HG03342 (cell line): Measurements from ENCODE around the gene C13orf46.

ENCODE experiments used
- ATAC-seq: cut with Tn5 transposase; IDR thresholded peaks from one replicate; pipeline ENCODE4 v1.9.1; 2021; ENCODE audit warnings: mild to moderate bottlenecking, moderate library complexity; ENCODE audit not compliant: unreplicated experiment

C13orf46 gene

DNA sequence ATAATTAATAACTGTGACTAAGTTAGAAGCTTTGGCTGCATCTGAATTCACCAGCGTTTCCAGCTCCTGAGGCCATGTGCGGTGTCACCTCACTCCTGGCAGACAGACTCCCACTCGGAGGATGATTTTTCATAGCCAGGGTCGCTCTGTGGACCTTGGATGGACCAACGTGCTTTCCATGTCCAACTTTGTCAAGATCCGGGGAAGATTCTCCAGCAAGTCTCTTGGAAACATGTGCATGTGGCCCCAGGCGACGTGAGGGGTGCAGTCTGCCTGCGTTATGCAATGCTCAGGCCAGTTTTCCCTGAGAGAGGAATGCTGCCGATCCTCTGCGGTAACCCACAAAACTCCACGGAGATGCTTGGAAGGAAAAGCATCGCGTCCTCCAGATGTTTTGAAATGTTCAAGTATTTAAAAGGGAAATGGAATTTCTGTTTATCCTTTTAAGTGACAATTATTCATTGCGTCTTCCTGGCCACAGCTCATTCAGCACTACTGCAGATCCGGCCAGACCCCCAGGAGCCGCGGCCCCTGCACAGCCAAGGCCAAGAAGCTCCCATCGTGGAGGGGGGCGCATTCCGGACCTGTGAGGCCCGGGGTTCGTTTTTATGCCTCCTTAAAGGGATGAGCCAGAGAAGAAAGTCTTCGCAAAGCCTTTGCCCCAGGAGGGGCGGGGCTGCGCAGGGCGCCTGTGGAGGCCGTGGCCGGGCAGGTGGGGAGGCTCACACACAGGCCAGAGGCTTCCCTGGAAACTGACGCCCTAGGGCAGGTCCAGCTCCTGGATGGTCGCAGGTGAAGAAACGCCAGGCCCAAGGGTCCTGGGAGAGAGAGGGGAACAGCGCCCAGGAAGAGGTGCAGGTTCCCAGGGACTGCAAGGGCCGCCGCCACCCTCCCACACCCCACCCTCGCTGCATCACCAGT, 46.0 kb downstream of the C13orf46 start:
- no peak for ATAC-seq

DNA sequence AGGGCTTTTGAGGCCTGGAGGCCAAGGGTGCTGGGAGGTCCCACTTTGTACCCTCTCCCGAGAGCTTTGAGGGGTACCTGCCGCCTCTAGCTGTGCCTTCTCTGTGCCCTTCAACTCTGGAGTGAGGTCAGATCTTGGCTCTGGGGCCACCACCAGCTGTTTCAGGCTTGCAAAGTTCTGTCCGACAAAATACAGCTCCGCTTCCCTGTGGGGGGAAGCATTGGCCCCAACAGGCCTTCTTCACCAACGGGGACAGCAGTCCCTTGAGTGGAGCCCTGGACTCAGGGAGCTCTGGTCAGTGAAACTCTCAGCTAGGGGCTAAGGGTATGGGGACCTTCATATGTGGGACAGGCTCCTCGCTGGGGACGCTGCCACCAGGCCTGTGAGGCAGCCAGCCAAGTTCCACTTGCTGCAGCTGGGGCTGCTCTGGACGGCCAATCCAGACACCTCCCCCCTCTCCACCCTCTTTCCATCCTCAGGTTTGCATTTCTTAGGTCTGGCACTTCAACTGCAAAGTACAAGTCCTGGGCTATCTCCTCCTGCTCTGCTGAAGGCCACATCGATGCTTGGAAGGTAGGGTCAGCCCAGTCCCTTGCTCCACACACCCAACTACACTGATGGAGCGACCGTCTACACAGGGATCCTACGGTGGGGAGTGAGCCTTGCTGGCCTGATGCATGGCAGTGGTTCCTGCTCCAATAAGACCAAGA, 46.8 kb downstream of the C13orf46 start:
- no peak for ATAC-seq

DNA sequence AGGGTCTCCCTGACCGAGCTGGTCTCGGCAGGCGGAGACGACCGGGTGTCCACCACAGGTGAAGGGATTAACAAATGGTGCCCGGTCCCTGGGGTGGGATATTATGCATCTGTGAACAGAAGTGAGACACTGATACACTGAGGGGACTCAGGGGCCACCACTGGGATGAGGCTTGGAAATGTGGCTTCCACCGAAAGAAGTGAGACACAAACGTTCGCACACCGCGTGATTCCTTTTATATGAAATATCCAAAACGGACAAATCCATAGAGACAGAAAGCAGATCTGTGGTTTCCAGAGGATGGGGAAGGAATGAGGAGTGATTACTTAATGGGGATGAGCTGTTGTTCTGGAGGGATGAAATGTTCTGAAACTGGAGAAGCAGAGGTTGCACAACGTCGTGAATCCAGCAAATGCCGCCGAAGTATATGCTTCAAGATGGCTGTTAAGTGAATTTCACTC, 47.5 kb downstream of the C13orf46 start:
- ATAC-seq: no peak

DNA sequence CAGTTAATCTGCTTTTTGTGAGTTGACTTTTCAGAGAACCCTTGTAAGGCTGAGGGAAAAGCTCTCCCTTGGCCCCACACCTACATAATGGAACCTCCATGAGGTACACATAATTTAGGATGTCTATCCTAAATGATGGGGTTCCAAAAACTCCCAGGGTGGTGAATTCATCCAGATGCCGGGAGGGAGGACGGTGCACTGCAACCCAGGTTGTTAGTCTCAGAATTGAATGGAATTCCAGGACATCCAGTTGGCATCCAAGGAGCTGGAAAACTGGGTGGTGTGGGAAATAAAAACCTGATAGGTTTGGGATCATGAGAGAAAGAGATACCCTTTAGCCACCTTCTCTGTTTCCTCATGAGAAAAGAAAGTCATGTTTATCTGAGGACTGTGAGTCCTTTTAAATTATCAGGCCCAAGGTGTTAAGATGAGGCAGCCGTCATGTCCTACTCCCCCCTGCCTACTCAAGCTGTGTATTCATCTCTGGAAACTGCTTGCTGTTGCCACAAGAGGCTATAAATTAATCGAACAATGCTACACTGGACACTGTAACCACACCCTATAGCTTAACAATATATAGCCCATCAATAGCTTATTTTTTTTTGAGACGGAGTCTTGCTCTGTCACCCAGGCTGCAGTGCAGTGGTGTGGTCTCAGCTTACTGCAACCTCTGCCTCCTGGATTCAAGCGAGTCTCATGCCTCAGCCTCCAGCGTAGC, 49.5 kb downstream of the C13orf46 start:
- ATAC-seq: no peak

DNA sequence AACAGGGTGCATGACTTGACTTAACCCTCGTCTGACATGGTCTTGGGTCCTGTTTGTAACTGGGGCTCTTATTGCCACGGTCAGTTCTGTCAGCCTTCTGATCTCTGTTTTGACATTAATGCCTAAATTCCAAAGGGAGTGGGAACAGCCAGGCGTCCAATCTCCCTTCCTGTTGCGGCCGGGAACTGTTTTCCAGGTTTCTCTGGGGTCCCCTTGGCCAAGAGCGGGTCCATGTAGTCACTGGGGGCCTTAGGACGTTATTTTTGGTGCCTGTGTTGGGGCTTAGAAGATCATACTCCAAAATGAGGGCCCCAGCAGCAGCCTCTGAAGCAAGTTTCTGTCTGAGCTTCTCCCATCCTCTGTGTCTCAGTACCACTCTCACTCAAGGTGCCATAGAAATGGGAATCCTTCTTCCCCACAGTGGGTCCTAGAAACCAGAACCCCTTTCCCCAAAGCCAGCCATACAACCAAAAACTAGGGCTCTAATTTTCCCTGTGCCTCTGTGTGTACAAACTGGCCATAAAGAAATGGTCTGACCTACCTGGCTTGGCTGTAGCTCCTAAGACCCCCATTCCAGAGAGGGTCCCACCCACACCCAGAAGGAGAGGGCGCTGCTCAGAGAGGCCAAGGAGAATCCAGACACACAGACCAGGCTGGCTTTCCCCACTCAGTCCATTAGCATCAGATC, 50.4 kb downstream of the C13orf46 start:
- no peak for ATAC-seq

DNA sequence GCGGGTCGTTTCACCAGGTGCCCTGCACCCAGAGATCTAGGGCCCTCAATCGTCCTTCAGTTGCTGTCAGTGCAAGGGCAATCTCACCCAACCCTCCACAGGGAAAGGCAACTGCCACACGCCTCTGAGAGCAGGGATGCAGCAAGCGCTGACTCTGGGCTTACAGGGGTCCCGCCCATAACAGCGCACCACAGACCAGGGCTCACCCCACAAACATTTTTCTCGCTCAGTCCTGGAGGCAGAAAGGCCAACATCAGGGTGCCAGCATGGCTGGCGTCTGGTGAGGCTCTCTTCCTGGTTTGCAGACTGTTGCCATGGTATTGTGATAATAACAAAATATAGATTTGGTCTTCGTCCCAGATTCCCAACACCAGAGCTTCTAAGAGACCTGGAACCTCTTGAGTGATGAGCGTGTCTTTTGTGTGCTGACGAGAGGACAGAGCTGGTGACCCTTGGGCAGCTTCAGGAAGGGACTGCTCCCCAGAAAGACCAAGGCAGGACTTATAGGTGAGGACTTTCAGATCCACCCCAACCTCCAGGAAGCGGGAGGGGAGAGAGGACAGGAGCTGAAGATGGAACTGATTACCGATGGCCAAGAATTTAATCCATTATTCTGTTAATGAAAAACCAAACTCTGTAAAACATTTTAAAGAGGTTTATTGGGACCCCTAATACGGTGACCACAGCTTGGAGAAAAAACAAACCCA, 51.3 kb downstream of the C13orf46 start:
- no peak for ATAC-seq

DNA sequence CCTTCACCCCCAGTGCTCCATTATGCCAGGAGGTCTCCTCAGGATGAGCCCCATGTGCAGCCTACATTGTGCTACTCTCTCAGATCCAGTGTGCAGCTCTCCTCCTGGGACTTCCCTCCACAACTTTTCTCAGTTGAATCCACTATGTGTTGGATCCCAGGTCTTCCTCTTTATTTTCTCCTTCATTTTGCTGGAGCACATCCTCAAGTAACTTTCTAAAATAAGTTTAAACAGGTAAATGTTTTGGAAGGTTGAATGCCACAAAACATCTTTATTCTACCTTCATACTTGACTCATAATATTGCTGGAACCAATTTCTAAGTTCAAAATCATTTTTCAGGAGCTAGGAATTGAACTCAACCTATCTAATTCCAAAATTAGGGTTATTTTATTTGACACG, 52.1 kb downstream of the C13orf46 start:
- ATAC-seq: no peak

DNA sequence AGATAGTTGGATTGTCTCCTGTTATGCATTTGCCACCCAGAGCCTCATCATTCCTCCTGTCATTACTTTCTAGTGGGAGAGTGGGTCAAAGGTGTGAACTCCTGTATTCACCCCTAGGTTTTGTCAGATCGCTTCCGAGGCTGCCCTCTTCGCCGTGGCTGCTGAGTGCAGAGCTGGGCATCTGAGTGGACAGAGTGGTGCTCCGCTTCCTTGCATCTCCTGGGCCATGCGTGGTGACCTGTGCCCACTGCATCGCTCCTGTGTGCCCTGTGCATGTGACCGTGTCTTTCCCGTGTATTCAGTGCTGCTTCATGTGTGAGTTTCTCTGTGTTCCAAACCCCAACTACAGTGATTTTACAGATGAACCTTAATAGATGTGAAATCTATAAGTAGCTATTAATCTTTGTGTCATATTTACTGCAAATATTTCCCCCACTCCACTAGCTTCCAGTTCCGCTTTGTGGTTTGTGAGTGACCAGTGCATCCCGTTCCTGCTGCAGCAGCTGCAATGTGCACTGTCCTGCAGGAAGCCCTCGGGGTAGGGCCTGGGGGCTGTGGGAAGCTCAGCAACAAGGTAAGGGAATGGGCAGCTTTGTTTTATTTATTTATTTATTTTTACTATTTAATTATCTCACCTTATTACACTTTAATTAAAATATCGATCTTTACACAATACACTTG, 53.1 kb downstream of the C13orf46 start:
- ATAC-seq: no peak

DNA sequence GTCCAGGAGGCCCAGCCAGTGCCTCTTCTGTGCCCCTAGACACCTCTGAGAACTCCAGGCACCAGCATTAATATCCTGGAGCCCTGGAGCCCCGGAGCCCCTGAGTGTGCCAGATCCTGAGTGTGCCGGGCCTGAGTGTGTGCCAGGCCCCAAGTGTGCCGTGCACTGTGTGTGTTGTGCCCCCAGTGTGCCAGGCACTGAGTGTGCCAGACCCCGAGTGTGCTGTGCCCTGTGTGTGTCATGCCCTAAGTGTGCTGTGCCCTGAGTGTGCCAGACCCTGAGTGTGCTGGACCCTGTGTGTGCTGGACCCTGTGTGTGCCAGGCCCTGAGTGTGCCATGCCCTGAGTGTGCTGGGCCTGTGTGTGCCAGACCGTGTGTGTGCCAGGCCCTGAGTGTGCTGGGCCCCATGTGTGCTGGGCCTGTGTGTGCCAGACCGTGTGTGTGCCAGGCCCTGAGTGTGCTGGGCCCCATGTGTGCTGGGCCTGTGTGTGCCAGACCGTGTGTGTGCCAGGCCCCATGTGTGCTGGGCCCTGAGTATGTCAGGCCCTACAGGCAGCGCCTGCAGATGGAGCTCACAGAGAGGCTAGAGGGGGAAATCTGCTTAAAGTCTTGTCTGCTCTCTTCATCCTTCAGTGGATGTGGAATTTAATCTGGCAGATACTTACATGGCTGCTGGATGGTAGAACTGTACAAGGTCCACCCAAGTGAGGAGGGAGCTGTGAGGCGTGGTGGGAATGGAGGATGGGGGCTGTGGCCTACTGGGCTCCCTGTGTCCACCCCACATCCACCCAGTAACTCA, 53.9 kb downstream of the C13orf46 start:
- ATAC-seq: no peak

DNA sequence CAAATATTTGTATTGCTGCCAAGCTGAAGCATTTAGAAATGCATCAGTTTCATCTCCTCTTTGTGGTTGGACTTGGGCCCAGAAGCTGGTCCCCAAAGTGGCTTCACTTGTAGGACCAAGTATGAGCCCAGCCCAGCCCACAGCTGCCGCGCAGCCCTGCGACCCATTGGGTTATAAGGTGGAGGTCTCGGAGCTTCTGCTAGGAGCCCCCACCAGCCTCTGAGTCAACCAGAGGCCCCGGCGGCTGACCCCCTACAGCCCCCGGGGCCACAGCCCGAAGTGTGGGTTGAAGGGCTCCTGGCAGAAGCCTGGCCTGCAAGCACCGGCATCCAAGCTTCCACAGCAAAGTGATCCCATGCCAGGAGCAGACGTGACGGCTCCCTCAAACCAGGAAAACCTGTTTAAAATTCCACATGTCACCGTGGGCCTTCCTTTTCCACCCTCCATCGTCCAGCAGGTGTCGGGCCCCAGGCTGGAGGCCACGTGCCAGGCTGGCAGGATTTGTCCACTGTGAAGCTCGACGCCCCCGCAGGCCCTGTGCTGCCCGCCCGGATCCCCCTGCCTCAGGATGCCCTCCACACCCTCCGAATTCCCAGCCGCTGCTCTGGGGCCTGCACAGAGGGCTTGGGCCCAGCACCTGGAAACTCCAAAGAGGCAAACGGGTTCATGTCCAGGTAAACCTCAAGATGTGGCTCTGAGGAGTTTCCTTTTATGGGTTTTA, 54.7 kb downstream of the C13orf46 start:
- ATAC-seq: no peak

DNA sequence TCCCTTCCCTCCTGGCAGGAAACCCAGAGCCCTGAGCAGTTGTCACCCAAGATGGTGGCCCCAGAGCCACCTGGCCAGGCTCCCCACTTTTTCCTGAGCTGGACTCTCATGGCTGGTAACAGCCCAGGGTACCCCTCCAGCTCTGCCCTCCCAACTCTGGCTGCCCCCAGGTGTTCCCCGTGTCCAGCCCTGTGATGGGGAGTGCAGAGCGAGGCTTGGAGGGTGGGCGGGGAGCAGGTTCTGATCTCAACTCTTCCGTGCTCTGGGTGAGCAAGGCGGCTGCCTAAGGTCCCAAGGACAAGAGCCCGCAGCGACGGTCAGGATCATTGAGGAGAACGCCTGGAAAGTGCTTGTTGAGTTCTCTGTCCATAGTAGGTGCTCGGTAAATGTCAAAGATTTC, 55.3 kb downstream of the C13orf46 start:
- no peak for ATAC-seq

DNA sequence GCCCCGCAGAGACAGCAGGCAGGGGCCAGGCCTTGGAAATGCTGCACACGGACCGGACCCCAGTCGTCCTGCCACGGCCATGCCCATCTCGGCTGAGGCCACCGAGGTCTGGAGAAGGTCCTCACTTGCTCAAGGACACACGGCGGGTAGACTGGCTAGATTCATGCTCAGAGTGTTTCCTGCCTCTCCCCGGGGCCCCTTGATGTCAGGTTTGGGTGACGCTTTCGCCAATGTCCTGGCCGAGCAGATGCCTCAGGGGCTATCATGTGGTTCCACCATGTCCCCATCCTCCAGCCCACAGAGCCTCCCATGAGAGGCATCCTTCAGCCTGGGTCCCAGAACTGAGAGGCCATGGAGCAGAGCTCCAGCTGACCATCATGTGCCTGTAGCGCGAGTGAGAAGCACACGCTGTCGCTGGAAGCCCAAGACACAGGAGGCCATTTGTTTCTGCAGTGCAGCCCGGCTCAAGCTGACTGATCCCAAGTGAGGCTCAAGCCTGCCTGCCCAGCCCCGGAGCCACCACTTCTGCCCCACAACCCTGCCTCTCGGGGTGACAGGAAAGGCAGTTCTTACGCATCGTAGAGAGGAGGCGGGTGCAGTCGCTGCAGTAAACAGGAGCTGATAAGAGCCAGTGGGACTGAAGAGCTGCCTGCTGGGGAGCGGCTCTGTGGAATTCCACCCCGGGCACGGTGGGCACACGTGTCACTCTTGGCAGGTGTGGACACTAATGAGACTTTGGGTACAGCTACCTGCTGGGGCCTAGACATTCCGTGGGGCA, 56.1 kb downstream of the C13orf46 start:
- no peak for ATAC-seq

DNA sequence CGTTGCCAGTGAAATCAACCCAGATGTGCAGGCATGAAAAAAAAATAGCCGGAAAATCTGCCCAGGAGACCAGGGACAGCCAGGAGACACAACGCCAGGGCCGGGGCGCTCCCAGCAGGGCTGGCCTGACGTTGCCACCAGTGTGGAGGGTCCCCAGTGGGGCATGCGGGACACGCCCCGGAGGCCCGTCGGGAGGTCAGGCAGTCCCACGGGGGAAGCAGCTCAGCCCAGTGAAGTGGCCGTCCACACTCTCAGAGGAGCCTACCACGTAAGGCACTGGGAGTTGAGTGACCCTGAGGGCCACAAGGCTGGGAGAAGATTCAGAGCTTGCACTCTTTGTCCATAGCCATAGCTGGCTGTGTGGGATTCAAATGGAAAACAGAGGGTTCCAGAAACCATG, 56.8 kb downstream of the C13orf46 start:
- no peak for ATAC-seq

DNA sequence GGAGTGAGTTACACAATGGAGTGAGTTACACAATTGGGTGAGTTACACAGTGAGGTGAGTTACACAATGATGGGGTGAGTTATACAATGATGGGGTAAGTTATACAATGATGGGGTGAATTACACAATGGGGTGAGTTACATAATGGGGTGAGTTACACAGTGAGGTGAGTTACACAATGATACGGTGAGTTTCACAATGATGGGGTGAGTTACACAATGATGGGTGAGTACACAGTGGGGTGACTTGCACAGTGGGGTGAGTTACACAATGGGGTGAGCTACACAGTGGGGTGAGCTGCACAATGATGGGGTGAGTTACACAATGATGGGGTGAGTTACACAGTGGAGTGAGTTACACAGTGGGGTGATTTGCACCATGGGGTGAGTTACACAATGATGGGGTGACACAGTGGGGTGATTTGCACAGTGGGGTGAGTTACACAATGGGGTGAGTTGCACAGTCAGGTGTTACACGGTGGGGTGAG, 57.5 kb downstream of the C13orf46 start:
- ATAC-seq: no peak

DNA sequence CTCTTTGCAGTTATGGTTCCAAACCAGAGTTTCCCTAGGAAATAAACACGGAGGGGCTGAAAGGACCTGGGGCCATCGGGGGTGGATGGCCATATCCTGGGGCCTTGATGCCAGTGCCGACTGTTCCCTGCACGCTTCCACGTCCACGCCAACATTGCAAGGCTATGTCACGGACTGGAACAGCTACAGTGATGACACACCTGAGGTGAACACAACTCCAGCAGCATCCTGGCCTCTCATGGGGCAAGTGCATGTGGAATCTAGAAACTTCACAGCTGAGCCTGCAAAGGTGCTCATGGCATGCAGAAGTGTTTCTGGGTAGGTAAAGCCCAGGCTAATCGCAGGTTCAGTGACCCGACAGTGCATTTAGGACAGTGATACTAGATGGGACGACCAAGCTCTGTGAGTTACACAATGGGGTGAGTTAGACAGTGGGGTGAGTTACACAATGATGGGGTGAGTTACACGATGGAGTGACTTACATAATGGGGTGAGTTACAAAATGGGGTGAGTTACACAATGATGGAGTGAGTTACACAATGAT, 58.0 kb downstream of the C13orf46 start:
- ATAC-seq: no peak

DNA sequence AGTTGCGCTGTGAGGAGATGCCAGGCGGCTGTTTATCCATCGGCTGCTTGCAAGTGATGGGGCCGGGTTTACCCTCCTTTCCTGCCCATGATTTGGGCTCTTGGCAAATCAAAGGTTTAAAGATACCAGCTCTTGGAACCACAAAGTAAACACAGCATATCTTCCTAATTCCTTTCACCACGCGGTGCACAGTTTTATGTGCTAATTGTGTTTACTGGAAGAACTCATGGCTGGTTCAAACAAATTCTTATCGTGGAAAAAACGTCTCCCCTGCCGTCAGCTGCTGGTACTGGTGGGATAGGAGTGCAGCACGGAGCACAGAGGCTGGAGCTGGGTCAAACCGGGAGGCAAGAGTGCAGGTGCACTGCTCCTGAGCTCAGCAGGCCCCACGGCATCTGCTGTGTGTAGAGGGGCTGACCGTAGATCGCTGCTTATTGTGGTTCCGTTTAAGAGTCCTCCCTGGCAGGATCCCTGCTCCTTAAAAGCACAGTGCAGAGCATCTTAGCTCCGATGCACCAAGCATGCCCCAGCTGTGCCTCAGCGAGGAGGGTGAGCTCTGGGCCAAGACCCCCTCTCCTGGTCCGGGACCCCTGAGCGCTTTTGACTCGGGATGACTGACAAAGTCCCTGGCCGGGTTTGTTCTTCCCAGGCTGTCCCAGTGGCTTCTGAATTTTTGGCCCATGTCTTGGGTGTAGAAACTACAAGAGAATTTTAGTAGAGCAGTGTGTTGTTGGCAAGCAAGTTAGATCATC, 58.7 kb downstream of the C13orf46 start:
- ATAC-seq: no peak
